Panc1 (cell line): ENCODE data around the gene GOPC. TPM values are rescaled to one million over a fixed set of nuclear protein-coding genes. Genes with fewer than 3 reads are reported as not detected.

ENCODE experiments used
- ATAC-seq: fragments of 200-7000 bp; cut with Tn5 transposase; 2 replicates; pipeline ENCODE4 v1.9.1; 2020; ENCODE audit warnings: mild to moderate bottlenecking, moderate library complexity
- BruUV-seq: library from RNA; stranded (reverse); fragments of 400-500 nt; replicated peaks from 2 replicates; lab custom pipeline; 2021; lab: Mats Ljungman, UMichigan
- CTCF ChIA-PET: fragments of 300-600 bp; sonication (Branson Sonifier 250); formaldehyde crosslinking; loops from one replicate; lab custom pipeline; 2022; ENCODE audit warnings: antibody characterized with exemption; lab: Charles Lee
- POLR2A ChIA-PET: fragments of 300-600 bp; sonication (Branson Sonifier 250); formaldehyde crosslinking; loops from one replicate; lab custom pipeline; 2022; ENCODE audit warnings: antibody characterized with exemption; lab: Charles Lee
- DNase-seq: peaks from one replicate; pipeline ENCODE4 v3.0.0-alpha.2; 2010; ENCODE audit warnings: low read depth, low spot score
- H3K27ac ChIP-seq: 2 replicates; pipeline ENCODE4 v1.5.1; 2011; ENCODE audit warnings: mild to moderate bottlenecking, low read length, inconsistent platforms
- H3K27me3 ChIP-seq: fragments of 200-500 bp; sonication (Bioruptor generic); 2 replicates; pipeline ENCODE4 v1.6.0; 2014; ENCODE audit warnings: low read length, inconsistent platforms; ENCODE audit not compliant: control insufficient read depth, insufficient read depth
- H3K36me3 ChIP-seq: fragments of 200-500 bp; sonication (Bioruptor generic); 2 replicates; pipeline ENCODE4 v1.5.1; 2014; ENCODE audit warnings: inconsistent platforms, mild to moderate bottlenecking, low read length, moderate library complexity; ENCODE audit not compliant: control insufficient read depth, insufficient read depth
- H3K4me1 ChIP-seq: 2 replicates; pipeline ENCODE4 v1.5.1; 2011; ENCODE audit warnings: inconsistent platforms, mild to moderate bottlenecking, low read length, moderate library complexity; ENCODE audit not compliant: control insufficient read depth, insufficient read depth
- H3K4me3 ChIP-seq, 2 experiments: 2 replicates each; pipeline ENCODE4 v1.5.1; 2011 to 2012; ENCODE audit warnings: low read depth in 2 of 2, low read length in 2 of 2, mild to moderate bottlenecking in 2 of 2, inconsistent platforms in 1 of 2, moderate library complexity in 1 of 2
- H3K9me3 ChIP-seq: fragments of 200-500 bp; sonication (Bioruptor generic); 2 replicates; pipeline ENCODE4 v1.5.1; 2014; ENCODE audit warnings: low read depth, mild to moderate bottlenecking, inconsistent platforms, low read length, moderate library complexity; ENCODE audit not compliant: control insufficient read depth, insufficient read depth
- POLR2AphosphoS5 ChIP-seq: IDR thresholded peaks from 2 replicates; pipeline ENCODE4 v1.6.1; 2012; ENCODE audit warnings: mild to moderate bottlenecking, low read depth, low read length, moderate library complexity
- SIN3A ChIP-seq: IDR thresholded peaks from 2 replicates; pipeline ENCODE4 v1.6.1; 2012; ENCODE audit warnings: low read depth, mild to moderate bottlenecking, low read length, moderate library complexity, borderline replicate concordance; ENCODE audit not compliant: insufficient read depth
- TCF7L2 ChIP-seq: IDR thresholded peaks from 2 replicates; pipeline ENCODE4 v1.6.1; 2011; ENCODE audit warnings: mild to moderate bottlenecking, low read depth, low read length, inconsistent platforms
- in situ Hi-C: cut with HindIII; loops from 2 replicates; pipeline ENCODE4 v1.10.0; 2016; ENCODE audit warnings: low sequenced_read_pairs, low pct_unique_long_range_greater_than_20kb
- intact Hi-C: fragments of 100-400 bp; cut with micrococcal nuclease; formaldehyde crosslinking; loops from one replicate; pipeline ENCODE4 v1.10.0; 2022; ENCODE audit not compliant: unreplicated experiment
- total RNA-seq: library from RNA; stranded (reverse); gene quantifications from one replicate; pipeline ENCODE4 v1.2.1, GENCODE V29; 2021; ENCODE audit not compliant: unreplicated experiment
- TF ChIP-seq, protein P1 (sequence below), 2 experiments: IDR thresholded peaks; 2 replicates each; pipeline ENCODE4 v1.6.1; 2011 to 2012; ENCODE audit warnings: low read depth in 2 of 2, control low read depth in 1 of 2, low read length in 1 of 2, mild to moderate bottlenecking in 1 of 2, moderate library complexity in 1 of 2; ENCODE audit not compliant: insufficient read depth in 1 of 2
- TF ChIP-seq, protein P2 (sequence below): fragments of 450-650 bp; IDR thresholded peaks from 2 replicates; pipeline ENCODE4 v1.5.1; 2017; ENCODE audit warnings: mild to moderate bottlenecking

Gene GOPC
- total RNA-seq, 1 experiment from 2014 or later, result 32.2 TPM

DNA sequence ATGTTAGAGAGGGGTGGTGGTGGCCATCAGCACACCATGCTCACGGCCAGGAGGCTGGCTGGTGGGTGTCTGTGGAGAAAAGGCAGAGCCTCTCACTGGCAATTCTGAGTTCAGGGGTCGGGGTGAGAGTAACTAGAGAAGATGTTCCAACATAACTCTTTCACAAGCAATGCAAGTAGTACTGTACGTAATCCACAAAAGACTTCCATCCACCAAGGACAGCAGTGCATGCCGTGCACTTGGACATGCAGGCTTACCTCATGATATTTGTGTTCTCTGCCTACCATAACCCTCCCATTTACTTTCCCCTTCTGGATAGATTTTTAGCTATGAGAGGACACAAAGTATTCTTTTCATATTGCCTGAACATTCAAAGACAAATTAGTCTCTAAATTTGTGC is 68.5 kb downstream of the GOPC start:
- Histone ChIP-seq H3K4me1 (no peaks in the 10 kb centered on the region), H3K9me3 (no peaks in the 10 kb centered on the region), H3K27ac (no peak overlapping the region), H3K4me3 (no peak overlapping the region), H3K36me3 (peaks cover 3% of the 10 kb centered on the region), H3K27me3 (no peaks in the 10 kb centered on the region)
- in situ Hi-C loops, result no loop called here
- BruUV-seq, result no TSS peak
- ATAC-seq, result no peak
- POLR2A ChIA-PET, result no interaction called here
- CTCF ChIA-PET, result no interaction called here
- no peak for TF ChIP-seq TCF7L2
- no peak for TF ChIP-seq POLR2AphosphoS5
- TF ChIP-seq, protein P1, sequence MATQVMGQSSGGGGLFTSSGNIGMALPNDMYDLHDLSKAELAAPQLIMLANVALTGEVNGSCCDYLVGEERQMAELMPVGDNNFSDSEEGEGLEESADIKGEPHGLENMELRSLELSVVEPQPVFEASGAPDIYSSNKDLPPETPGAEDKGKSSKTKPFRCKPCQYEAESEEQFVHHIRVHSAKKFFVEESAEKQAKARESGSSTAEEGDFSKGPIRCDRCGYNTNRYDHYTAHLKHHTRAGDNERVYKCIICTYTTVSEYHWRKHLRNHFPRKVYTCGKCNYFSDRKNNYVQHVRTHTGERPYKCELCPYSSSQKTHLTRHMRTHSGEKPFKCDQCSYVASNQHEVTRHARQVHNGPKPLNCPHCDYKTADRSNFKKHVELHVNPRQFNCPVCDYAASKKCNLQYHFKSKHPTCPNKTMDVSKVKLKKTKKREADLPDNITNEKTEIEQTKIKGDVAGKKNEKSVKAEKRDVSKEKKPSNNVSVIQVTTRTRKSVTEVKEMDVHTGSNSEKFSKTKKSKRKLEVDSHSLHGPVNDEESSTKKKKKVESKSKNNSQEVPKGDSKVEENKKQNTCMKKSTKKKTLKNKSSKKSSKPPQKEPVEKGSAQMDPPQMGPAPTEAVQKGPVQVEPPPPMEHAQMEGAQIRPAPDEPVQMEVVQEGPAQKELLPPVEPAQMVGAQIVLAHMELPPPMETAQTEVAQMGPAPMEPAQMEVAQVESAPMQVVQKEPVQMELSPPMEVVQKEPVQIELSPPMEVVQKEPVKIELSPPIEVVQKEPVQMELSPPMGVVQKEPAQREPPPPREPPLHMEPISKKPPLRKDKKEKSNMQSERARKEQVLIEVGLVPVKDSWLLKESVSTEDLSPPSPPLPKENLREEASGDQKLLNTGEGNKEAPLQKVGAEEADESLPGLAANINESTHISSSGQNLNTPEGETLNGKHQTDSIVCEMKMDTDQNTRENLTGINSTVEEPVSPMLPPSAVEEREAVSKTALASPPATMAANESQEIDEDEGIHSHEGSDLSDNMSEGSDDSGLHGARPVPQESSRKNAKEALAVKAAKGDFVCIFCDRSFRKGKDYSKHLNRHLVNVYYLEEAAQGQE (IDR thresholded peaks at IDR 0.05; ENCODE audit: insufficient read depth in 1 of 2, low read depth in 2 of 2, low read length in 1 of 2), result no peak
- TF ChIP-seq SIN3A, result no peak
- TF ChIP-seq, protein P2, sequence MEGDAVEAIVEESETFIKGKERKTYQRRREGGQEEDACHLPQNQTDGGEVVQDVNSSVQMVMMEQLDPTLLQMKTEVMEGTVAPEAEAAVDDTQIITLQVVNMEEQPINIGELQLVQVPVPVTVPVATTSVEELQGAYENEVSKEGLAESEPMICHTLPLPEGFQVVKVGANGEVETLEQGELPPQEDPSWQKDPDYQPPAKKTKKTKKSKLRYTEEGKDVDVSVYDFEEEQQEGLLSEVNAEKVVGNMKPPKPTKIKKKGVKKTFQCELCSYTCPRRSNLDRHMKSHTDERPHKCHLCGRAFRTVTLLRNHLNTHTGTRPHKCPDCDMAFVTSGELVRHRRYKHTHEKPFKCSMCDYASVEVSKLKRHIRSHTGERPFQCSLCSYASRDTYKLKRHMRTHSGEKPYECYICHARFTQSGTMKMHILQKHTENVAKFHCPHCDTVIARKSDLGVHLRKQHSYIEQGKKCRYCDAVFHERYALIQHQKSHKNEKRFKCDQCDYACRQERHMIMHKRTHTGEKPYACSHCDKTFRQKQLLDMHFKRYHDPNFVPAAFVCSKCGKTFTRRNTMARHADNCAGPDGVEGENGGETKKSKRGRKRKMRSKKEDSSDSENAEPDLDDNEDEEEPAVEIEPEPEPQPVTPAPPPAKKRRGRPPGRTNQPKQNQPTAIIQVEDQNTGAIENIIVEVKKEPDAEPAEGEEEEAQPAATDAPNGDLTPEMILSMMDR, result no peak
- intact Hi-C loops, result no loop called here
- DNase-seq, result no peak

DNA sequence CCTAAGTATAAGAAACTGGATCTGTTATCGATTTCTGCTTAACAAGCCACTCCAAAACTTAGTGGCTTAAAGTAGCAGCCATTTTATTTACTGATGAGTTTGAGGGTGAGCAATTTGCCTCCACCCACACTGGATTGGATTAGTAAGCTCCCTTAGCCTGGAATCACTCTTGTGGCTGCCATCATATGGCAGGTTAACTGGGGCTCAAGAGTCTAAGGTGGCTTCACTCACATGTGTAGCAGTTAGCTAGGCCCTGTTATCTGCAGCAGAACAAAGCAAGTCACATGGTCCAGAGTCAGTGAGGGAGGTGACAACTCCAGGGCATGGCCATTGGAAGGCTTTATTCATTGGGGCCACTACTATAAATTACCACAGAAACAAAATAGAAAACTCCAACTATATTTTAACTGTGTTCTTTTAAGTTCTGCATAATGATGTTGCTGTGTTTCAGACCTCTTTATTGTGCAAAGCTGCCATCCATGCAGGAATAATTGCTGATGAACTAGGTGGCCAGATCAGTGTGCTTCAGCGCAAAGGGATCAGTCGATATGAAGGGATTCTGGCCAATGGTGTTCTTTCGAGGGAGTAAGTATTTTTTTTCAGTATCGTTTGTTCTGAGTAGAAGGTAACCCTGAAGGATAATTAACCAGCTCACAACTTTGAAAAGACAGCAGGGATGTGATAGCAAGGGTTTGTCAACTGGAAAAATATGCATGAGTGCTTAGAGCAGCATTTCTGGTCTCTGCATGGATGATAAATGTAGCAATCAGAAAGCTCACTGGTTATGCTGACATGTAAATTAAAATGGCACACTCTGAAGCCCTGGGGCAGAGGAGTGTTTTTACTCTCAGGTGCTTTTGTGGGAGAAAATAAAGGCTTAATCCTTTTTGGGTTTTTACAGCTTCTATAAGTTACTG is 70.2 kb downstream of the GOPC start:
- no peak for DNase-seq
- in situ Hi-C loops, result no loop called here
- no TSS peak for BruUV-seq
- Histone ChIP-seq H3K4me3 (no peak overlapping the region), H3K27me3 (no peaks in the 10 kb centered on the region), H3K4me1 (no peaks in the 10 kb centered on the region), H3K27ac (no peak overlapping the region), H3K36me3 (no peaks in the 10 kb centered on the region), H3K9me3 (no peaks in the 10 kb centered on the region)
- ChIA-PET POLR2A (interaction anchor here (0.6 kb wide), 1 partner anchor 983 kb away, joined by 3 read pairs; no protein-coding TSS in a partner anchor), CTCF (no interaction called here)
- no peak for ATAC-seq
- intact Hi-C loops, result no loop called here
- TF ChIP-seq, protein P1 (IDR thresholded peaks at IDR 0.05; ENCODE audit: insufficient read depth in 1 of 2, low read depth in 2 of 2, low read length in 1 of 2), result no peak
- TF ChIP-seq TCF7L2, result no peak
- TF ChIP-seq POLR2AphosphoS5, result no peak
- TF ChIP-seq, protein P2, result no peak
- no peak for TF ChIP-seq SIN3A
